Measurements from ENCODE around the gene ZFYVE21. TPM values are rescaled to one million over a fixed set of nuclear protein-coding genes. Genes with fewer than 3 reads are reported as not detected.

ZFYVE21 gene
- total and polyA plus RNA-seq, 4 donors: 28.0 to 36.9 (median 30.8) TPM

DNA sequence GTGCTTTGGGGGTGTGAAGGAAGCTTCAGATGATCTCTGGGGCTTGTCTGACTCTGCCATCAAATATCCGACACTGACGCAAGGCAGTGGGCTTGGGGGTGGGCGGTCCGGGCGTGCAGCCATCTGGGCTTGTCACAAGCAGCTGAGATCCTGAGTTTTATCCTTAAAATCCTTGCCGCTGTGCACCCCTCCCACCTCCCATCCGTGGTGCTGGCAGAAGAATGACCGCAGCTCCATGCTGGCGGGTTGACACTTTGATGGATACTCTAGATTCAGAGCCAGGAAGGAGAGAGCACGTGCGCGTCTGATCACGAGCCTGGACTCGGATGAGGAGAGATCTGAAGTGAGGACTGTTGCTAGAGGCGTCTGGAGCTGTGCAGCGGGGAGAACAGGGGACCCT lies 3.0 kb downstream of the ZFYVE21 start (continued):
- TF ChIP-seq, protein P1, sequence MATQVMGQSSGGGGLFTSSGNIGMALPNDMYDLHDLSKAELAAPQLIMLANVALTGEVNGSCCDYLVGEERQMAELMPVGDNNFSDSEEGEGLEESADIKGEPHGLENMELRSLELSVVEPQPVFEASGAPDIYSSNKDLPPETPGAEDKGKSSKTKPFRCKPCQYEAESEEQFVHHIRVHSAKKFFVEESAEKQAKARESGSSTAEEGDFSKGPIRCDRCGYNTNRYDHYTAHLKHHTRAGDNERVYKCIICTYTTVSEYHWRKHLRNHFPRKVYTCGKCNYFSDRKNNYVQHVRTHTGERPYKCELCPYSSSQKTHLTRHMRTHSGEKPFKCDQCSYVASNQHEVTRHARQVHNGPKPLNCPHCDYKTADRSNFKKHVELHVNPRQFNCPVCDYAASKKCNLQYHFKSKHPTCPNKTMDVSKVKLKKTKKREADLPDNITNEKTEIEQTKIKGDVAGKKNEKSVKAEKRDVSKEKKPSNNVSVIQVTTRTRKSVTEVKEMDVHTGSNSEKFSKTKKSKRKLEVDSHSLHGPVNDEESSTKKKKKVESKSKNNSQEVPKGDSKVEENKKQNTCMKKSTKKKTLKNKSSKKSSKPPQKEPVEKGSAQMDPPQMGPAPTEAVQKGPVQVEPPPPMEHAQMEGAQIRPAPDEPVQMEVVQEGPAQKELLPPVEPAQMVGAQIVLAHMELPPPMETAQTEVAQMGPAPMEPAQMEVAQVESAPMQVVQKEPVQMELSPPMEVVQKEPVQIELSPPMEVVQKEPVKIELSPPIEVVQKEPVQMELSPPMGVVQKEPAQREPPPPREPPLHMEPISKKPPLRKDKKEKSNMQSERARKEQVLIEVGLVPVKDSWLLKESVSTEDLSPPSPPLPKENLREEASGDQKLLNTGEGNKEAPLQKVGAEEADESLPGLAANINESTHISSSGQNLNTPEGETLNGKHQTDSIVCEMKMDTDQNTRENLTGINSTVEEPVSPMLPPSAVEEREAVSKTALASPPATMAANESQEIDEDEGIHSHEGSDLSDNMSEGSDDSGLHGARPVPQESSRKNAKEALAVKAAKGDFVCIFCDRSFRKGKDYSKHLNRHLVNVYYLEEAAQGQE (IDR thresholded peaks at IDR 0.05): no peak
- TF ChIP-seq HNF4A (conservative IDR thresholded peaks at IDR 0.05) (no peak), EGR1 (IDR thresholded peaks at IDR 0.05; ENCODE audit: low read depth in 2 of 2) (no peak), TAF1 (conservative IDR thresholded peaks at IDR 0.05) (no peak)

DNA sequence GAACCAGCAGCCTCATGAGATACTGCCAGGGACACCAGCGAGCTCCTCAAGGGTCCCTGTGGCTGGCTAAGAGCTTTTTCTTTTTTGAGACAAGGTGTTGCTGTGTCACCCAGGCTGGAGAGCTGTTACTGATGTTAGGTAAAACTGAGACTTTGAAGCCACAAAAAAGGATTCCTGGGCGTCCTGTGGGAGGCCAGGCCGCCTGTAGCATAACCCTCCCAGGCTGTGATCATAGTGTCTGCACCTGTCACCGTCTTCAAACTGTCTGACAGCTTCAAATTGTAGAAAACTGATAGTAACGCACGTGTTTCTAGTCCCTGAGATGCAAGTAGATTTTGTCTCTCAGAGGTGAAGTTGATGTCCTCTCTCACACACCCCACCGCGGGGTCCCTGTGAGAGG lies 4.1 kb downstream of the ZFYVE21 start:
- Histone ChIP-seq H3K4me3 (ENCODE audit: low read depth in 1 of 3, low read length in 3 of 3) (no peak overlapping the region), H3K36me3 (ENCODE audit: control insufficient read depth in 4 of 4, insufficient read depth in 3 of 4, low read depth in 1 of 4, low read length in 3 of 4) (peaks cover 0 to 2% (median 0%) of the 10 kb centered on the region in 4 donors), H3K9ac (ENCODE audit: low read depth in 1 of 2, low read length in 2 of 2) (no peak overlapping the region), H3K27me3 (ENCODE audit: control insufficient read depth in 4 of 4, insufficient read depth in 4 of 4, low read length in 3 of 4) (no peaks in the 10 kb centered on the region), H3K27ac (ENCODE audit: low read depth in 1 of 2, low read length in 2 of 2) (no peak overlapping the region), H3K9me3 (ENCODE audit: control insufficient read depth in 4 of 4, low read length in 3 of 4) (no peaks in the 10 kb centered on the region), H3K4me1 (ENCODE audit: control insufficient read depth in 4 of 4, insufficient read depth in 4 of 4, low read length in 3 of 4) (peaks cover 0 to 24% (median 11%) of the 10 kb centered on the region in 4 donors)
- TF ChIP-seq GABPA (IDR thresholded peaks at IDR 0.05 in 1 of 2, conservative IDR thresholded peaks at IDR 0.05 in 1 of 2): no peak
- no peak for DNase-seq (ENCODE audit: low spot score)
- 93% methylated on average over 8 of the region's 8 CpGs for WGBS

DNA sequence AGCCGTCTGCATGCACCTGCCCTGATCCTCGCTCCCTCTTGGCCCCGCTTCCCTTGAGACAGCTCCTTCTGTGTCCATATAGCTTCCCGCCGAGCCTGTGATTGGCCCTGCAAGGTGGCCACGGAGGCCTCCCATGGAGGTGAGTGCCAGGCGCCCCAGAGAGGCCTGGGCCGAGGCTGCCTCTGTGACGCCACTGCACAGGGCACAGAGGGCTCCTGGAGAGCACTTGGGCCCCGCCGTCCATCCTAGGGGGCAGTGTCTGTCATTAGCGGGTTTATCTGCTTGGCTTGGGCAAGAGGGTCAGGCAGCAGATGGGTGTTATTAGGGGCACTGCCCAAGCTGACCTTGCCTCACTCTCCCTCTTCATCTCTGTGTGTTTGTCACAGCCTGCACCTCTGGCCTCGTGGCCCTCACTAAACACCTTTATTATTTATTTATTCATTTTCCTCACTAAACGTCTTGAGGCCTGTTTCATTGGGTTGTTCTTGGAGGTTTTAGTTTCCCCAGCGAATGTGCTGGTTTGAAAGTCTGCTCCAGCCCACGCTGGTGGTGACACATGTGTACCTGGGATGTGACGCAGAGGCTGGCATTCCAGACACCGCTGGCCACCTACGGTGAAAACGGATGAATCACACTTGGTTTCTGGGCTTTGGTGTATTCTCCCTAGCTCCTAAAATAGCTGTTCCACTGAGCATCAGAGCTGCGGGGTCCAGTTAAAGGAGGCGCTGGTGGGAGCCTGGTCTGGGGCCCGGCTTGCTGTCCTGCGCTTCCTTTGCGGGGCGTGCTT lies 5.9 kb downstream of the ZFYVE21 start:
- TF ChIP-seq FOXA2 (IDR thresholded peaks at IDR 0.05) (no peak), GABPA (IDR thresholded peaks at IDR 0.05 in 1 of 2, conservative IDR thresholded peaks at IDR 0.05 in 1 of 2) (no peak), RAD21 (IDR thresholded peaks at IDR 0.05) (no peak)
- Histone ChIP-seq H3K27me3 (ENCODE audit: control insufficient read depth in 4 of 4, insufficient read depth in 4 of 4, low read length in 3 of 4) (no peaks in the 10 kb centered on the region), H3K9ac (ENCODE audit: low read depth in 1 of 2, low read length in 2 of 2) (no peak overlapping the region), H3K36me3 (ENCODE audit: control insufficient read depth in 4 of 4, insufficient read depth in 3 of 4, low read depth in 1 of 4, low read length in 3 of 4) (peaks cover 0 to 5% (median 0%) of the 10 kb centered on the region in 4 donors), H3K4me3 (ENCODE audit: low read depth in 1 of 3, low read length in 3 of 3) (no peak overlapping the region), H3K9me3 (ENCODE audit: control insufficient read depth in 4 of 4, low read length in 3 of 4) (no peaks in the 10 kb centered on the region), H3K4me1 (ENCODE audit: control insufficient read depth in 4 of 4, insufficient read depth in 4 of 4, low read length in 3 of 4) (peaks cover 0 to 20% (median 9%) of the 10 kb centered on the region in 4 donors), H3K27ac (ENCODE audit: low read depth in 1 of 2, low read length in 2 of 2) (no peak overlapping the region)
- WGBS: 91% methylated on average over 26 of the region's 26 CpGs
- no peak for DNase-seq (ENCODE audit: low spot score)

DNA sequence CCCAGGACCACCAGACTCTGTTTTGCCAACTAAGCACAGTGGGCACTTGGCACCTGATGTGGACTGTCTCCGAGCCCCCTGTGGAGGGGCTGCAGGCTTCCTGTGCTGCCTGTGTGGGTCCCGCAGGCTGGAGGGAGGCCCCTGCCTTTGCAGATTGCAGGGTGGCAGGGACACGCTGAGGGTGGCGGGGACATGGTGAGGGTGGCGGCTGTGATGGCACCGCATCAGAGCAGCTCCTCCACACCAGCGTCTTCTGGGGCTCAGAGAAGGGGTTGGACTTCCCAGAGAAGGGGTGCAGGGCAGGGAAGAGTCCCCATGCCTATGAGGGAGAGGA lies 8.1 kb downstream of the ZFYVE21 start:
- Histone ChIP-seq H3K9me3 (ENCODE audit: control insufficient read depth in 4 of 4, low read length in 3 of 4) (no peaks in the 10 kb centered on the region), H3K4me3 (ENCODE audit: low read depth in 1 of 3, low read length in 3 of 3) (no peak overlapping the region), H3K27me3 (ENCODE audit: control insufficient read depth in 4 of 4, insufficient read depth in 4 of 4, low read length in 3 of 4) (no peaks in the 10 kb centered on the region), H3K36me3 (ENCODE audit: control insufficient read depth in 4 of 4, insufficient read depth in 3 of 4, low read depth in 1 of 4, low read length in 3 of 4) (peaks cover 0 to 5% (median 2%) of the 10 kb centered on the region in 4 donors), H3K27ac (ENCODE audit: low read depth in 1 of 2, low read length in 2 of 2) (no peak overlapping the region), H3K4me1 (ENCODE audit: control insufficient read depth in 4 of 4, insufficient read depth in 4 of 4, low read length in 3 of 4) (peaks cover 0 to 11% (median 5%) of the 10 kb centered on the region in 4 donors), H3K9ac (ENCODE audit: low read depth in 1 of 2, low read length in 2 of 2) (no peak overlapping the region)
- 93% methylated on average over 7 of the region's 7 CpGs for WGBS
- TF ChIP-seq, protein P2, sequence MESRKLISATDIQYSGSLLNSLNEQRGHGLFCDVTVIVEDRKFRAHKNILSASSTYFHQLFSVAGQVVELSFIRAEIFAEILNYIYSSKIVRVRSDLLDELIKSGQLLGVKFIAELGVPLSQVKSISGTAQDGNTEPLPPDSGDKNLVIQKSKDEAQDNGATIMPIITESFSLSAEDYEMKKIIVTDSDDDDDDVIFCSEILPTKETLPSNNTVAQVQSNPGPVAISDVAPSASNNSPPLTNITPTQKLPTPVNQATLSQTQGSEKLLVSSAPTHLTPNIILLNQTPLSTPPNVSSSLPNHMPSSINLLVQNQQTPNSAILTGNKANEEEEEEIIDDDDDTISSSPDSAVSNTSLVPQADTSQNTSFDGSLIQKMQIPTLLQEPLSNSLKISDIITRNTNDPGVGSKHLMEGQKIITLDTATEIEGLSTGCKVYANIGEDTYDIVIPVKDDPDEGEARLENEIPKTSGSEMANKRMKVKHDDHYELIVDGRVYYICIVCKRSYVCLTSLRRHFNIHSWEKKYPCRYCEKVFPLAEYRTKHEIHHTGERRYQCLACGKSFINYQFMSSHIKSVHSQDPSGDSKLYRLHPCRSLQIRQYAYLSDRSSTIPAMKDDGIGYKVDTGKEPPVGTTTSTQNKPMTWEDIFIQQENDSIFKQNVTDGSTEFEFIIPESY (IDR thresholded peaks at IDR 0.05): no peak
- no peak for TF ChIP-seq HNF4A (conservative IDR thresholded peaks at IDR 0.05)
- TF ChIP-seq TAF1 (conservative IDR thresholded peaks at IDR 0.05): no peak
- DNase-seq (ENCODE audit: low spot score): no peak

Data from liver (tissue), 9 donors.